ENCODE results near the gene AMELX. TPM values are rescaled to one million over a fixed set of nuclear protein-coding genes. Genes with fewer than 3 reads are reported as not detected.

Gene AMELX
- total and polyA plus RNA-seq, 4 donors, result not detected

DNA sequence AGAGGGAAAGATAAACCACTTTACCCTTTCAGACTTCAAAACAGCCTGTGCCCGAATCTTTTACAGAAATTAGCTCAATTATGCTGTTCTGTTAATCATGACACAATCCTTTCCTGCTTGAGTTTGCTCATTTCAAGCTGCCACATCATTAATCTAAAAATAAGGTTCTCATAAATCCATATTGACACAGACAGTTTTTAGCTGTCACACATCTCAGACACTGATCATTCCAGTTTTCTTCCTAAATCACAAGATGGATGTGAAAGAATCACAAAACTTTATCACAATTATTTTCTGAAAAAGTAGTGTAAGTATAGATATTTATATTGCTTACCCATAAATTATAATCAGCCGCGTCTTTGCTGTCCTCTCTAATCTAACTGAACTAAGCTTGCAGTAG is 27.9 kb upstream of the AMELX start:
- H3K27ac ChIP-seq (ENCODE audit: low read depth in 1 of 2, low read length in 2 of 2), result no peak overlapping the region

More for the DNA sequence above, 27.9 kb upstream of the AMELX start:
- WGBS, result 68% methylated on average over 3 of the region's 3 CpGs
- Histone ChIP-seq H3K9me3 (ENCODE audit: control insufficient read depth in 4 of 4, low read length in 3 of 4) (no peaks in the 10 kb centered on the region), H3K4me3 (ENCODE audit: low read depth in 1 of 3, low read length in 3 of 3) (no peak overlapping the region), H3K27me3 (ENCODE audit: control insufficient read depth in 4 of 4, insufficient read depth in 4 of 4, low read length in 3 of 4) (peaks cover 0 to 2% (median 0%) of the 10 kb centered on the region in 4 donors), H3K4me1 (ENCODE audit: control insufficient read depth in 4 of 4, insufficient read depth in 4 of 4, low read length in 3 of 4) (no peaks in the 10 kb centered on the region), H3K9ac (ENCODE audit: low read depth in 1 of 2, low read length in 2 of 2) (no peak overlapping the region), H3K36me3 (ENCODE audit: control insufficient read depth in 4 of 4, insufficient read depth in 3 of 4, low read depth in 1 of 4, low read length in 3 of 4) (no peaks in the 10 kb centered on the region)
- DNase-seq (ENCODE audit: low spot score), result no peak
- no peak for TF ChIP-seq ATF3 (IDR thresholded peaks at IDR 0.05)
- TF ChIP-seq, protein P1, sequence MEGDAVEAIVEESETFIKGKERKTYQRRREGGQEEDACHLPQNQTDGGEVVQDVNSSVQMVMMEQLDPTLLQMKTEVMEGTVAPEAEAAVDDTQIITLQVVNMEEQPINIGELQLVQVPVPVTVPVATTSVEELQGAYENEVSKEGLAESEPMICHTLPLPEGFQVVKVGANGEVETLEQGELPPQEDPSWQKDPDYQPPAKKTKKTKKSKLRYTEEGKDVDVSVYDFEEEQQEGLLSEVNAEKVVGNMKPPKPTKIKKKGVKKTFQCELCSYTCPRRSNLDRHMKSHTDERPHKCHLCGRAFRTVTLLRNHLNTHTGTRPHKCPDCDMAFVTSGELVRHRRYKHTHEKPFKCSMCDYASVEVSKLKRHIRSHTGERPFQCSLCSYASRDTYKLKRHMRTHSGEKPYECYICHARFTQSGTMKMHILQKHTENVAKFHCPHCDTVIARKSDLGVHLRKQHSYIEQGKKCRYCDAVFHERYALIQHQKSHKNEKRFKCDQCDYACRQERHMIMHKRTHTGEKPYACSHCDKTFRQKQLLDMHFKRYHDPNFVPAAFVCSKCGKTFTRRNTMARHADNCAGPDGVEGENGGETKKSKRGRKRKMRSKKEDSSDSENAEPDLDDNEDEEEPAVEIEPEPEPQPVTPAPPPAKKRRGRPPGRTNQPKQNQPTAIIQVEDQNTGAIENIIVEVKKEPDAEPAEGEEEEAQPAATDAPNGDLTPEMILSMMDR (IDR thresholded peaks at IDR 0.05; ENCODE audit: low read depth, low read length, missing input control), result no peak
- no peak for TF ChIP-seq FOXA1 (IDR thresholded peaks at IDR 0.05)
- TF ChIP-seq EGR1 (IDR thresholded peaks at IDR 0.05; ENCODE audit: low read depth in 2 of 2), result no peak
- TF ChIP-seq SP1 (IDR thresholded peaks at IDR 0.05), result no peak
- TF ChIP-seq GABPA (IDR thresholded peaks at IDR 0.05 in 1 of 2, conservative IDR thresholded peaks at IDR 0.05 in 1 of 2), result no peak
- TF ChIP-seq YY1 (IDR thresholded peaks at IDR 0.05), result no peak
- TF ChIP-seq REST (IDR thresholded peaks at IDR 0.05), result no peak
- no peak for TF ChIP-seq MAX (IDR thresholded peaks at IDR 0.05)
- TF ChIP-seq NR2F2 (IDR thresholded peaks at IDR 0.05), result no peak
- no peak for TF ChIP-seq TAF1 (conservative IDR thresholded peaks at IDR 0.05)
- TF ChIP-seq HNF4A (conservative IDR thresholded peaks at IDR 0.05), result no peak
- TF ChIP-seq FOXA2 (IDR thresholded peaks at IDR 0.05), result no peak
- TF ChIP-seq RAD21 (IDR thresholded peaks at IDR 0.05), result no peak
- TF ChIP-seq ZBTB33 (IDR thresholded peaks at IDR 0.05), result no peak
